Right lobe of liver (tissue), 4 donors: ENCODE results near the gene COMMD9.

Source experiments
- POLR2A ChIP-seq: fragments of 450-650 bp; IDR thresholded peaks from one replicate; pipeline ENCODE4 v1.6.1; 2017; ENCODE audit warnings: antibody characterized with exemption, mild to moderate bottlenecking
- TF ChIP-seq, protein P1 (sequence below), 4 donors: fragments of 200-600 bp in 3 of 4; fragments of 450-650 bp in 1 of 4; IDR thresholded peaks; one replicate each; pipeline versions ENCODE4 v1.5.1 to v1.8.0; 2016 to 2022; ENCODE audit warnings: antibody characterized with exemption in 4 of 4, mild to moderate bottlenecking in 2 of 4
- donor health status: DM: no; HTN: no; CAD: no.
- donor health status: DM: no; HTN: no; CAD: no.
- donor health status: DM: no; HTN: yes; CAD: no.

DNA sequence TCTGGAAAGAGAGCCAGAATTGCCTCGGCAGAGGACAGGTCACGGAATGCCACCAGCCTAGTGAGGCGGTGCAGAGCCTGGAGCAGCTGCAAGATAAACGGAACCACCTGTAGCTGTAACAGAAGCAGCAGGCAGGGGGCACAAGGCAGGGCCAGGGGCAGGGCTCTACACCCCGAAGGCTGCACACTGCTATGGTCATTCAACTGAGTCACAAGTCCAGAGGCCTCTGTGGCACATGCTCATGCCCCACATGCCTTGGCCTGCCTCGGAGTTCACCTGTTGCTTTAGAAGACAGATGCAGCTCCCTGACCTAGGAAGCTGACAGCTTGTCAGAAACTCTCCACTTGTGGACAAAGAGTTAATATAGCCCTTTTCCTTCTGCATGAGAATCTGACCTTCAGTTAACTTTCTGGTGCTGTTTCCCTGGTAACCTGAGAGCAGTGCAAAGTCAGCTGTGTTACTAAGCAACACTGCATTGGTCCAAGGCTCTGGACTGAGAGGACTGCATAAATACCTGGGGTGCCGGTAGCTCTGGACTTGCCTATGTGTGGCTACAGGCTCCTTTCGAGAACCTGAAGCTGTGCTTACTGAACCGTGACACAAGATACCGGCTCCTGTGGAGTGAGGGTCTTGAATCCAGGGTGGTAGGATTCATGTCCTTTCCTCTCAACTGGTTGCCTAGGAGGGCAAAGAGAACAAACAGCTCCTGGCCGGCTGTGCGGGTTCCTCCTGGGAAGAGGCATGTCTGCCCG lies 10.5 kb downstream of the COMMD9 start:
- TF ChIP-seq POLR2A, result no peak
- TF ChIP-seq, protein P1, sequence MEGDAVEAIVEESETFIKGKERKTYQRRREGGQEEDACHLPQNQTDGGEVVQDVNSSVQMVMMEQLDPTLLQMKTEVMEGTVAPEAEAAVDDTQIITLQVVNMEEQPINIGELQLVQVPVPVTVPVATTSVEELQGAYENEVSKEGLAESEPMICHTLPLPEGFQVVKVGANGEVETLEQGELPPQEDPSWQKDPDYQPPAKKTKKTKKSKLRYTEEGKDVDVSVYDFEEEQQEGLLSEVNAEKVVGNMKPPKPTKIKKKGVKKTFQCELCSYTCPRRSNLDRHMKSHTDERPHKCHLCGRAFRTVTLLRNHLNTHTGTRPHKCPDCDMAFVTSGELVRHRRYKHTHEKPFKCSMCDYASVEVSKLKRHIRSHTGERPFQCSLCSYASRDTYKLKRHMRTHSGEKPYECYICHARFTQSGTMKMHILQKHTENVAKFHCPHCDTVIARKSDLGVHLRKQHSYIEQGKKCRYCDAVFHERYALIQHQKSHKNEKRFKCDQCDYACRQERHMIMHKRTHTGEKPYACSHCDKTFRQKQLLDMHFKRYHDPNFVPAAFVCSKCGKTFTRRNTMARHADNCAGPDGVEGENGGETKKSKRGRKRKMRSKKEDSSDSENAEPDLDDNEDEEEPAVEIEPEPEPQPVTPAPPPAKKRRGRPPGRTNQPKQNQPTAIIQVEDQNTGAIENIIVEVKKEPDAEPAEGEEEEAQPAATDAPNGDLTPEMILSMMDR (IDR thresholded peaks at IDR 0.05), result no peak
